H1 (cell line): ENCODE results near the gene NCOA5. TPM values are rescaled to one million over a fixed set of nuclear protein-coding genes. Genes with fewer than 3 reads are reported as not detected.
A peak's percentile ranks its signal among the peaks of the same experiment; 100 is the strongest.

Experiments
- CTCF ChIA-PET: fragments of 300-600 bp; sonication (Branson Sonifier 250); formaldehyde crosslinking; loops from one replicate; lab custom pipeline; 2021; ENCODE audit not compliant: partially characterized antibody; lab: Charles Lee
- POLR2A ChIA-PET: fragments of 300-600 bp; sonication (Branson Sonifier 250); formaldehyde crosslinking; loops from one replicate; lab custom pipeline; 2021; ENCODE audit warnings: inconsistent platforms; ENCODE audit not compliant: partially characterized antibody; lab: Charles Lee
- DNase-seq, 2 experiments: peaks; one replicate each; pipeline versions ENCODE4 v3.0.0 to v3.0.0-alpha.2; 2010 to 2022; ENCODE audit warnings: low spot score in 2 of 2, low read depth in 1 of 2, mixed read lengths in 1 of 2
- FAIRE-seq: peaks from 2 replicates; lab custom pipeline; 2011; peaks lifted over from hg19 to GRCh38; lab: Jason Lieb, UNC
- H2AFZ ChIP-seq: 2 replicates; pipeline ENCODE4 v1.8.1; 2012; ENCODE audit warnings: low read length, inconsistent platforms
- H2AK5ac ChIP-seq: 2 replicates; pipeline ENCODE4 v1.6.1; 2013; ENCODE audit warnings: low read depth, low read length
- H2BK120ac ChIP-seq: replicated peaks from 2 replicates; pipeline ENCODE3; 2013; ENCODE audit warnings: low read depth, low read length, inconsistent platforms
- H2BK12ac ChIP-seq: 2 replicates; pipeline ENCODE4 v1.6.1; 2013; ENCODE audit warnings: low read depth, low read length
- H2BK15ac ChIP-seq: 2 replicates; pipeline ENCODE4 v1.6.1; 2013; ENCODE audit warnings: low read length
- H2BK20ac ChIP-seq: 2 replicates; pipeline ENCODE4 v1.6.1; 2013; ENCODE audit warnings: low read length
- H2BK5ac ChIP-seq: 2 replicates; pipeline ENCODE4 v1.6.1; 2013; ENCODE audit warnings: low read depth, low read length
- H3K14ac ChIP-seq: 2 replicates; pipeline ENCODE4 v1.6.1; 2013; ENCODE audit warnings: inconsistent platforms; ENCODE audit not compliant: insufficient read length
- H3K18ac ChIP-seq: 2 replicates; pipeline ENCODE4 v1.6.1; 2013; ENCODE audit warnings: low read length; ENCODE audit errors: extremely low read depth
- H3K23ac ChIP-seq: 2 replicates; pipeline ENCODE4 v1.6.1; 2013; ENCODE audit warnings: inconsistent platforms; ENCODE audit not compliant: insufficient read length
- H3K23me2 ChIP-seq: 2 replicates; pipeline ENCODE4 v1.6.1; 2013; ENCODE audit warnings: low read depth, low read length
- H3K27ac ChIP-seq: 2 replicates; pipeline ENCODE4 v1.6.1; 2011; ENCODE audit warnings: low read depth, low read length, inconsistent platforms
- H3K27me3 ChIP-seq, 4 experiments: replicated peaks in 1 of 4; 1 replicate in 1 of 4; 2 replicates in 3 of 4; pipeline versions ENCODE4 v1.6.1 to v1.8.1; 2011 to 2013; ENCODE audit warnings: low read length in 3 of 4, mild to moderate bottlenecking in 3 of 4, inconsistent platforms in 2 of 4, mixed read lengths in 2 of 4, moderate library complexity in 1 of 4; ENCODE audit not compliant: control insufficient read depth in 3 of 4, insufficient read depth in 3 of 4; ENCODE audit errors: extremely low read depth in 1 of 4
- H3K36me3 ChIP-seq, 4 experiments: 2 replicates each; pipeline versions ENCODE4 v1.6.1 to v1.8.1; 2011 to 2013; ENCODE audit warnings: mild to moderate bottlenecking in 4 of 4, low read length in 3 of 4, moderate library complexity in 2 of 4, control low read depth in 1 of 4, inconsistent platforms in 1 of 4; ENCODE audit not compliant: insufficient read depth in 4 of 4, control insufficient read depth in 2 of 4
- H3K4ac ChIP-seq: replicated peaks from 2 replicates; pipeline ENCODE3; 2013; ENCODE audit warnings: low read length, low read depth, mixed read lengths, inconsistent platforms; ENCODE audit not compliant: insufficient read length
- H3K4me1 ChIP-seq, 4 experiments: replicated peaks in 1 of 4; 1 replicate in 1 of 4; 2 replicates in 3 of 4; pipeline versions ENCODE4 v1.6.1 to v1.8.1; 2011 to 2013; ENCODE audit warnings: low read length in 3 of 4, inconsistent platforms in 2 of 4, mixed read lengths in 1 of 4; ENCODE audit not compliant: insufficient read depth in 4 of 4, control insufficient read depth in 3 of 4
- H3K4me2 ChIP-seq, 2 experiments: 2 replicates each; pipeline versions ENCODE4 v1.6.1 to v1.8.1; 2011 to 2013; ENCODE audit warnings: low read depth in 2 of 2, low read length in 2 of 2, control low read depth in 1 of 2, inconsistent platforms in 1 of 2, mild to moderate bottlenecking in 1 of 2; ENCODE audit not compliant: insufficient read depth in 1 of 2
- H3K4me3 ChIP-seq, 4 experiments: fragments of 200-600, 300-600 bp in 1 of 4; sonication (generic), shearing (Covaris generic), sonication (Bioruptor Twin) in 1 of 4; 2 replicates each; pipeline versions ENCODE4 v1.5.1 to v1.8.1; 2011 to 2016; ENCODE audit warnings: low read length in 4 of 4, low read depth in 3 of 4, control low read depth in 2 of 4, inconsistent platforms in 2 of 4, mild to moderate bottlenecking in 2 of 4, mixed read lengths in 1 of 4, moderate library complexity in 1 of 4; ENCODE audit not compliant: insufficient read depth in 2 of 4; ENCODE audit errors: extremely low read depth in 1 of 4
- H3K56ac ChIP-seq: replicated peaks from 2 replicates; pipeline ENCODE3; 2013; ENCODE audit warnings: low read depth, mild to moderate bottlenecking, mixed read lengths, low read length, inconsistent platforms; ENCODE audit not compliant: insufficient read length
- H3K79me1 ChIP-seq: 2 replicates; pipeline ENCODE4 v1.6.1; 2013; ENCODE audit warnings: low read depth, low read length, control low read depth
- H3K79me2 ChIP-seq, 2 experiments: 2 replicates each; pipeline versions ENCODE4 v1.6.1 to v1.8.1; 2012 to 2013; ENCODE audit warnings: low read length in 2 of 2, mild to moderate bottlenecking in 2 of 2, inconsistent platforms in 1 of 2; ENCODE audit not compliant: insufficient read depth in 2 of 2, control insufficient read depth in 1 of 2
- H3K9ac ChIP-seq, 4 experiments: replicated peaks in 1 of 4; 1 replicate in 1 of 4; 2 replicates in 3 of 4; pipeline versions ENCODE4 v1.6.1 to v1.8.1; 2011 to 2013; ENCODE audit warnings: low read depth in 3 of 4, low read length in 3 of 4, control low read depth in 2 of 4, mild to moderate bottlenecking in 2 of 4, moderate library complexity in 2 of 4, inconsistent platforms in 1 of 4; ENCODE audit errors: extremely low read depth in 1 of 4
- H3K9me3 ChIP-seq, 2 experiments: 2 replicates each; pipeline versions ENCODE4 v1.6.1 to v1.8.1; 2012 to 2013; ENCODE audit warnings: mild to moderate bottlenecking in 2 of 2, moderate library complexity in 2 of 2, control low read depth in 1 of 2, inconsistent platforms in 1 of 2, low read depth in 1 of 2, low read length in 1 of 2, mixed read lengths in 1 of 2; ENCODE audit not compliant: insufficient read depth in 2 of 2
- H4K20me1 ChIP-seq, 2 experiments: replicated peaks in 1 of 2; 2 replicates each; pipeline versions ENCODE3 to v1.8.1; 2011 to 2013; ENCODE audit warnings: inconsistent platforms in 2 of 2, low read length in 2 of 2, mild to moderate bottlenecking in 1 of 2; ENCODE audit not compliant: insufficient read depth in 2 of 2, control insufficient read depth in 1 of 2
- H4K5ac ChIP-seq: 2 replicates; pipeline ENCODE4 v1.6.1; 2013; ENCODE audit warnings: low read length, low read depth, mixed read lengths, inconsistent platforms; ENCODE audit not compliant: insufficient read length
- H4K8ac ChIP-seq: 2 replicates; pipeline ENCODE4 v1.8.0; 2013; ENCODE audit warnings: mild to moderate bottlenecking, moderate library complexity, low read length, inconsistent platforms; ENCODE audit not compliant: insufficient read depth; ENCODE audit errors: extremely low read depth
- H4K91ac ChIP-seq: replicated peaks from 2 replicates; pipeline ENCODE3; 2013; ENCODE audit warnings: low read length, mixed read lengths, inconsistent platforms; ENCODE audit not compliant: insufficient read length
- ATF2 ChIP-seq: IDR thresholded peaks from 2 replicates; pipeline ENCODE4 v1.6.1; 2012; ENCODE audit warnings: low read length, inconsistent platforms
- CEBPB ChIP-seq: IDR thresholded peaks from 2 replicates; pipeline ENCODE4 v1.6.1; 2012; ENCODE audit warnings: low read depth, low read length
- HDAC6 ChIP-seq: IDR thresholded peaks from one replicate; pipeline ENCODE4 v1.7.1; 2012; ENCODE audit warnings: low read depth, mild to moderate bottlenecking, inconsistent platforms, low read length, moderate library complexity
- KDM4A ChIP-seq: IDR thresholded peaks from one replicate; pipeline ENCODE4 v1.7.1; 2012; ENCODE audit warnings: low read depth, mild to moderate bottlenecking, moderate library complexity, low read length, inconsistent platforms; ENCODE audit not compliant: severe bottlenecking
- POLR2A ChIP-seq, 2 experiments: IDR thresholded peaks; 1 replicate in 1 of 2; 2 replicates in 1 of 2; pipeline ENCODE4 v1.6.1; 2011; ENCODE audit warnings: low read depth in 2 of 2, low read length in 2 of 2, mild to moderate bottlenecking in 2 of 2; ENCODE audit errors: control extremely low read depth in 1 of 2
- RXRA ChIP-seq: IDR thresholded peaks from 2 replicates; pipeline ENCODE4 v1.6.1; 2011; ENCODE audit warnings: low read depth, mild to moderate bottlenecking, low read length, moderate library complexity; ENCODE audit not compliant: insufficient read depth
- SAP30 ChIP-seq: fragments of 300-600 bp; sonication (generic); IDR thresholded peaks from 2 replicates; pipeline ENCODE4 v1.7.1; 2012; ENCODE audit warnings: low read length, moderate library complexity, mild to moderate bottlenecking, inconsistent platforms; ENCODE audit not compliant: insufficient read depth, insufficient replicate concordance
- SIRT6 ChIP-seq: IDR thresholded peaks from one replicate; pipeline ENCODE4 v1.7.1; 2012; ENCODE audit warnings: low read length, inconsistent platforms
- SP1 ChIP-seq: IDR thresholded peaks from 2 replicates; pipeline ENCODE4 v1.6.1; 2011; ENCODE audit warnings: low read depth, low read length
- SRF ChIP-seq: IDR thresholded peaks from 2 replicates; pipeline ENCODE4 v1.6.1; 2011; ENCODE audit warnings: mild to moderate bottlenecking, low read depth, low read length, moderate library complexity
- USF2 ChIP-seq: IDR thresholded peaks from 2 replicates; pipeline ENCODE4 v1.6.1; 2011; ENCODE audit warnings: low read length, improper control_type of control experiment
- WGBS, 2 experiments: shearing (Covaris generic) in 1 of 2; methylation state at CpG; one replicate each; pipeline versions ENCODE4 v1.1.6 to v1.1.7; 2013 to 2015; ENCODE audit warnings: low lambda C conversion rate in 2 of 2, mixed read lengths in 2 of 2, inconsistent platforms in 1 of 2, low coverage in 1 of 2, missing lambda C conversion rate in 1 of 2; ENCODE audit not compliant: insufficient replicate concordance in 2 of 2, insufficient coverage in 1 of 2, insufficient read length in 1 of 2; ENCODE audit errors: extremely low coverage in 1 of 2, missing lambda C conversion rate in 1 of 2; 5-methylcytosine and 5-hydroxymethylcytosine counted together
- polyA plus RNA-seq, 7 experiments: library from polyadenylated mRNA; depleted of rRNA in 3 of 7; stranded (reverse) in 5 of 7; unstranded in 2 of 7; fragments of >200 nt in 5 of 7; fragments of 200-250 nt in 2 of 7; gene quantifications; 1 replicate in 5 of 7; 2 replicates in 1 of 7; 4 replicates in 1 of 7; pipeline versions ENCODE4 v1.2.1 to v1.2.3, GENCODE V29; 2011 to 2013; ENCODE audit warnings: missing spikeins in 2 of 7, mixed read lengths in 2 of 7
- total RNA-seq: library from RNA; stranded (reverse); fragmentation: NEBNext Ultra II Directional; extraction: Animal tissue kit (Norgen Biotek cat#: 25700); gene quantifications from 2 replicates; pipeline ENCODE4 v1.2.1, GENCODE V29; 2021

NCOA5 gene
- total and polyA plus RNA-seq, 2 of the 8 experiments (the other 6 are each of a cell fraction or from before 2014, with no cell fraction given): 20.4 to 29.0 TPM

GRCh38 chr20:46065006-46065405 lies 24.8 kb downstream of the NCOA5 start:
- Histone ChIP-seq H4K20me1 (peaks cover 8 to 10% of the 10 kb centered on the region in 2 experiments), H3K23ac (no peak overlapping the region), H3K14ac (no peak overlapping the region), H4K5ac (no peak overlapping the region), H2AFZ (no peak overlapping the region), H4K91ac (no peak overlapping the region), H3K27me3 (no peaks in the 10 kb centered on the region; a peak in 2 of 7 replicates), H3K18ac (no peak overlapping the region), H3K23me2 (no peaks in the 10 kb centered on the region), H3K27ac (no peak overlapping the region), H4K8ac (no peak overlapping the region), H2AK5ac (no peak overlapping the region), H3K36me3 (peaks cover 38 to 75% (median 60%) of the 10 kb centered on the region in 4 experiments), H3K56ac (no peak overlapping the region), H3K9ac (no peak overlapping the region), H3K4me1 (no peaks in the 10 kb centered on the region), H2BK120ac (no peak overlapping the region), H3K4ac (no peak overlapping the region), H2BK12ac (no peak overlapping the region), H2BK5ac (no peak overlapping the region), H3K79me1 (no peaks in the 10 kb centered on the region), H2BK15ac (no peak overlapping the region), H2BK20ac (no peak overlapping the region), H3K79me2 (no peaks in the 10 kb centered on the region), H3K4me2 (no peak overlapping the region), H3K9me3 (no peaks in the 10 kb centered on the region), H3K4me3 (no peak overlapping the region)
- peak in 1 of 2 experiments; percentile 19 for DNase-seq
- POLR2A ChIA-PET: no interaction called here
- CTCF ChIA-PET: interaction anchor here (1.1 to 3.3 kb wide), 3 partner anchors 14 to 51 kb away, joined by 3 to 17 read pairs (median 6); no protein-coding TSS in a partner anchor
- TF ChIP-seq KDM4A (no peak), HDAC6 (no peak), ATF2 (no peak), SRF (no peak), SIRT6 (no peak), SP1 (no peak), RXRA (no peak), USF2 (no peak), CEBPB (no peak), POLR2A (IDR thresholded peaks at IDR 0.05; ENCODE audit: control extremely low read depth in 1 of 2, low read depth in 2 of 2, low read length in 2 of 2) (no peak), SAP30 (no peak)
- WGBS, 2 experiments: 95% methylated on average over 9 of the region's 9 CpGs; no CpG with 5 or more reads in 1 of the 2 experiments
- no peak for FAIRE-seq
